Left forelimb (tissue), 1 donor: ENCODE results near the gene CA4.

ENCODE experiments used
- DNase-seq: peaks from one replicate; pipeline ENCODE4 v3.0.0-alpha.2; 2018; ENCODE audit warnings: low spot score

The CA4 gene

GRCh38 chr17:60155427-60155814 lies 5.6 kb downstream of the CA4 start:
- DNase-seq = no peak

- DNase-seq = no peak
Observed at GRCh38 chr17:60155815-60156214, 6.0 kb downstream of the CA4 start.

DNA sequence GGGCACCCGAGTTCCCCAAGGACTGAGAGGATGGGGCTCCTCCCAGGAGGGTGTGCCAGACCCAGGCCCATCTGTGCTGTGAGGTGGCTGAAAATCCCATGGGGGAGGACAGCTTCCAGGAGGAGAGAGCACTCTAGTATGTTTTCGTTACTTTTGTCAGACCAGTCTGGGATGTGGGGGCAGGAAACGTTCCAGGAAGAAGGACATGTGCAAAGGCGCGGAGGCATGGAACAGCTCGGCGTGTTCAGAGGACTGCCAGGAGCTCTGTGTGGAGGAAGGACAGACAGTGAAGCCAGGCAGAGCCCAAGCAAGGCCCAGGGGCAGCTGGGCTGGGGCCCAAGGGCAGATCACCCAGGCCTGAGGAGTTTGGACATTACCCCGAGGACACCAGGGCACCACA lies 7.0 kb downstream of the CA4 start:
- no peak for DNase-seq

DNA sequence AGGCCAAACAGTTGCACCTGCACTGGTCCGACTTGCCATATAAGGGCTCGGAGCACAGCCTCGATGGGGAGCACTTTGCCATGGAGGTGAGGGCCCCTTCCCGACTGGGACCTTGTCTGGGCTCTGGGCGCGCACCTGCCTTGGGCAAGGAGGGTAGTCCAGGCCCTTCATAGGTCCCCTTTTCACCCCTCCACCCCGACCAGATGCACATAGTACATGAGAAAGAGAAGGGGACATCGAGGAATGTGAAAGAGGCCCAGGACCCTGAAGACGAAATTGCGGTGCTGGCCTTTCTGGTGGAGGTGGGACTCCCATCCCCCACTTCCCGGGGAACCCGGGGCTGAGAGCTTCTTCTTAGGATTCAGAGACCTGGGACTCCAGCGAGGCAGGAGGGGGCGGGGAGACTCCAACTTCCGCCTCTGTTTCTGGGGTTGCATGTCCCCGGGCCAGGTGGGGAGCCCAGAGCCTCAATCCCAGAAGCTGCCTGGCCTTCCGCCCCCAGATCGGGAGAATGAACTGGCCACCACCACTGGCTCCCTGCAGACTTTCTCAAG lies 7.8 kb downstream of the CA4 start:
- DNase-seq = no peak

DNA sequence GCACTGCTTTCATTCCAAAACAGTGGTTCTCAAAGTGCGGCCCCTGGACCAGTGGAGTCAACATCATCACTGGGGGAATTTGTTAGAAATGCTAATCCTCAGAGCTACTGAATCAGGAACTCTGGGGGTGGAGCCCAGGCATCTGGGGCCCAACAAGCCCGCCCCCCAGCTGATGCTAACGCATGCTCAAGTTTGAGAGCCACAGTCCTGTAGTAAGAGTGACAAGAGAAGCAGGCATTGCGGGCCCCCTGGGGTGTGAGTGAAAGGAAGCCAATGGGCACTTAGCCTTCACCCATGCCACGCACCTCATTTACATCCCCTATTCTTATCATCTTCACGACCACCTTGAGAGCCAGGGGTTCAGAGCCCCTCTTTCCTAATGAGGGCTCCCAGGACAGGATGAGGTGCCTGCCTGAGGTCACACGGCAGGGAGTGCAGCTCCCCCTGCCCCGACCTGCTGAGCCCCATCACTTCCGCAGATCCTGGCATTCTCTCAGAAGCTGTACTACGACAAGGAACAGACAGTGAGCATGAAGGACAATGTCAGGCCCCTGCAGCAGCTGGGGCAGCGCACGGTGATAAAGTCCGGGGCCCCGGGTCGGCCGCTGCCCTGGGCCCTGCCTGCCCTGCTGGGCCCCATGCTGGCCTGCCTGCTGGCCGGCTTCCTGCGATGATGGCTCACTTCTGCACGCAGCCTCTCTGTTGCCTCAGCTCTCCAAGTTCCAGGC lies 9.1 kb downstream of the CA4 start:
- no peak for DNase-seq

GRCh38 chr17:60159479-60159866 lies 9.7 kb downstream of the CA4 start:
- no peak for DNase-seq

- DNase-seq = no peak
Observed at GRCh38 chr17:60160829-60161501, 11.2 kb downstream of the CA4 start.

DNA sequence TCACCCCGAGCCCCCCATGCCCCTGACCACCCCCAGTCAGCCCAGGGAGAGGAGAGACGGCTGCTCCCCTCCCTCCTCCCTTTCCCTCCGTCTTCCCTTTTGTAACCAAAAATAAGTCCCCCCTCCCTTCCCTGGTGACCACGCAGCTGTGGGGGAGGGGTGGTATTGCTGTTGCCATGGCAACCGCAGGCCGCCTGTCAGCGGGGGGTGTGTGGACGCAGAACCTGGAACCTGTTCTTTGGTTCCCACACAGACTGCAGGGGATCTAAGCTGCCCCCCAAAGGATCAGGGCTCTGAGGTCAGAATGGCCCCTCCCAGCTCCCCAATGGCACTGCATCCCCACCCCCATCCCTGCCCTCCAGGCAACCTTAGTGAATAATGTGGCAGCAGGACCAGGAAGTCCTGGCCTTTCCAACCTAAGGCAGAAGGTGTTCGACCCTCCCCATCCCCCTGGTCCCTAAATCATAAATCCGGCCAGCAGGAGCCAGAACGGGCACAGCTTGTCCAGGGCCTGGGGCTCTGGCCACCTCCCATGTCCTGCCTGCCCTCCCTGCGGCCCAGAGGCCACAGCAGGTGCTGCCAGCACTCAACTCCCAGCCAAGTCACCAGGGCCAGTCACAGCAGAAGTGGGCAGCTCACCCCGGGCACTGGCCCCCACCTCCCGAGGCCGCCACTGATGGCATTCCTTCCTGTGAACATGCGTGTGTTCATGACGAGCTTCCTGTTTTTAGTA lies 12.0 kb downstream of the CA4 start:
- DNase-seq = no peak

GRCh38 chr17:60163108-60163784 lies 13.5 kb downstream of the CA4 start:
- no peak for DNase-seq

GRCh38 chr17:60164164-60164563 lies 14.4 kb downstream of the CA4 start:
- no peak for DNase-seq

GRCh38 chr17:60164697-60165096 lies 14.9 kb downstream of the CA4 start:
- DNase-seq = no peak

- DNase-seq = no peak
Observed at GRCh38 chr17:60165223-60165622, 15.4 kb downstream of the CA4 start.

- DNase-seq = no peak
Observed at GRCh38 chr17:60165971-60166370, 16.2 kb downstream of the CA4 start.

DNA sequence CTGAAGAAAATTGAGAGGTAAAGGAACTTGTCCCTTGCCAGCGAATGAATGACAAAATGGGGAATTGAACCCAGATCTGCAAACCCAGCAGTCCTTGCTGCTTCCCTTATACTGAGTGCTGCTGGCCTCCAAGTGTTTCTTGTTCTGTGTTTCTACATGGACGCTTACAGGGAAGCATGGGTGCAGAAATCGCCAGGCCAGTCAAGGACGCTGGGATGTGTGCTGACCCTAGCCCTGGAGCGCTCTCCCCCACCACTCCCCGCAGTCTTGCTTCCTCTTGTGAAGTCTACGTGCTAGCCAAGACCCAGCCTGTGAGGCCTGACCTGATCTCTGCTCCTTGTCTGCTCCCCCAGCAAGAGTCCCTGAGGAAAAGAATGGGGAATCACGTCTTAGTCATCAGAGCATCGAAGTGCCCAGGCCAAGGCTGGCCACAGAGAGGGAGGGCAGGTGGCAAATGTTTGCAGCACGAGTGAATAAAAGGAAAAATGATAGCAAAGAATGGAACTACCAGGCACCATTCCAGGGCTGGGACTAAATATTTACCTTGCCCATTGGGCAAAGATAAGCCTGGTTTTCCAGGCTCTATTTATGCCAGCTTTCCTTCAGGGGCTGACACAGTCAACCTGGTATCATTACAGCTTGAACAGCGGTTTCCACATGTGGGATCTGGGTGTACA lies 17.4 kb downstream of the CA4 start:
- no peak for DNase-seq

DNA sequence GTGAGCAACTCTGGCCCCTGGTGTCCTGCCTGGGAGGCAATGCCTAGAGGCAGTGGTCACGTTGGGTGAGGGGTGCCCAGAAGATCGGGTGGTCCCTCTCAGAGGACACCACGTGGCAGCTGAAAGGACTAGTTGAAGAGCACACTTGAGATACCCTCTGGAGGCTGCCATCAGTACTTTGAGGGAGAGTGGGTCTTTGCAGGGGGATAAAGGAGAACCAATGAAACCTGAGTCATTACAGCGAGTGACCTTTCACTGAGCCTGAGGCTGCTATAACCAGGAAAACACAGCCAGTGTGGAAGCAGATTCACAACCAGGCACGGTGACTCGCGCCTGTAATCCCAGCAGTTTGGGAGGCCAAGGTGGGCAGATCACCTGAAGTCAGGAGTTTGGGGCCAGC lies 18.9 kb downstream of the CA4 start:
- DNase-seq = no peak

GRCh38 chr17:60169921-60170817 lies 20.4 kb downstream of the CA4 start:
- DNase-seq = no peak

GRCh38 chr17:60170835-60171752 lies 21.3 kb downstream of the CA4 start:
- no peak for DNase-seq

GRCh38 chr17:60171753-60172079 lies 21.9 kb downstream of the CA4 start:
- no peak for DNase-seq

GRCh38 chr17:60173304-60173819 lies 23.6 kb downstream of the CA4 start:
- no peak for DNase-seq

GRCh38 chr17:60174035-60174434 lies 24.3 kb downstream of the CA4 start:
- DNase-seq = no peak
